ENCODE results near the gene PSD2.

PSD2 gene

GRCh38 chr5:139764886-139765408 lies 30.7 kb upstream of the PSD2 start:
- DNase-seq (ENCODE audit: low read depth) = no peak
- TF ChIP-seq CTCF (IDR thresholded peaks at IDR 0.05; ENCODE audit: control insufficient read depth, extremely low read depth, insufficient read depth) = no peak
- no peak overlapping the region for H3K4me3 ChIP-seq (ENCODE audit: low read depth, low read length)

GRCh38 chr5:139765409-139766217 lies 30.0 kb upstream of the PSD2 start:
- H3K4me3 ChIP-seq (ENCODE audit: low read depth, low read length) = peak overlapping the region; percentile 53
- DNase-seq (ENCODE audit: low read depth) = no peak
- peak; percentile 94 for TF ChIP-seq CTCF (IDR thresholded peaks at IDR 0.05; ENCODE audit: control insufficient read depth, extremely low read depth, insufficient read depth)

- no peak for DNase-seq (ENCODE audit: low read depth)
- H3K4me3 ChIP-seq (ENCODE audit: low read depth, low read length) = no peak overlapping the region
- no peak for TF ChIP-seq CTCF (IDR thresholded peaks at IDR 0.05; ENCODE audit: control insufficient read depth, extremely low read depth, insufficient read depth)
Measured at GRCh38 chr5:139767960-139768359, 27.6 kb upstream of the PSD2 start.

- no peak overlapping the region for H3K4me3 ChIP-seq (ENCODE audit: low read depth, low read length)
- TF ChIP-seq CTCF (IDR thresholded peaks at IDR 0.05; ENCODE audit: control insufficient read depth, extremely low read depth, insufficient read depth) = no peak
- no peak for DNase-seq (ENCODE audit: low read depth)
Measured at GRCh38 chr5:139768807-139769465, 26.7 kb upstream of the PSD2 start.

GRCh38 chr5:139769477-139769876 lies 26.1 kb upstream of the PSD2 start:
- no peak for DNase-seq (ENCODE audit: low read depth)
- no peak for TF ChIP-seq CTCF (IDR thresholded peaks at IDR 0.05; ENCODE audit: control insufficient read depth, extremely low read depth, insufficient read depth)
- H3K4me3 ChIP-seq (ENCODE audit: low read depth, low read length) = no peak overlapping the region

- TF ChIP-seq CTCF (IDR thresholded peaks at IDR 0.05; ENCODE audit: control insufficient read depth, extremely low read depth, insufficient read depth) = no peak
- no peak for DNase-seq (ENCODE audit: low read depth)
- no peak overlapping the region for H3K4me3 ChIP-seq (ENCODE audit: low read depth, low read length)
Measured at GRCh38 chr5:139770722-139771121, 24.9 kb upstream of the PSD2 start.

All from LNCaP clone FGC (cell line).